C1 segment of cervical spinal cord (tissue), 14 donors: Measurements from ENCODE around the gene SYNE3.
A peak's percentile ranks its signal among the peaks of the same experiment; 100 is the strongest.

Experiments used
- DNase-seq, 14 donors: peaks; one replicate each; lab custom pipeline; 2025; lab: John Stamatoyannopoulos, UW

Gene SYNE3

GRCh38 chr14:95504135-95505029 lies 12.1 kb downstream of the SYNE3 start:
- DNase-seq = no peak

- no peak for DNase-seq
Measured at GRCh38 chr14:95503365-95504134, 12.9 kb downstream of the SYNE3 start.

DNA sequence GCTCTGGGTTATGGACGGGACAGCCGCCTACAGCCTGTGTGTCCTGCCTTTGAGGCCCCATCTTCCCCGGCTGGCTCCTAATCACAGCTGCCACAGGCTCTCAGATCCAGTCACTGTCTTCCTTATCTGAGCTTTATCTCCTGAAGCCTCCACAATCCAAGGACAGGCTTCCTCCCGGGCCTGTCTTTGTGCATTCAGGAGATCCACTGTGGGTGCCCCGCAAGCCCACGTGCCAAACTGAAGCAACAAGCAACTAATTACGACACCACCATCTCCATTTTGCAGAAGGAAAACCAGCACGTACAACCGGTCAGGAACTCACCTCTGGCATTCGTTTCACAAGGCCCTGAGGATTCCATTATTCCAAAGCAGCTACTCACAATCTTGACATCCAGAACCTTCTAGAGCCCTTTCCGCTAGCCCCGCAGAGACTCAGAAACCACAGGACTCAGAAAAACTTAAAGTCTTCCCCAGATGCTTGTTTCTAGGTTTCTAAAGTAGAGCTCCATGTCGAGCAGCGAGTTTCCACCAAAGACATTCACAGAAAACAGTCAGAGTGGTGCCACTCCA lies 14.0 kb downstream of the SYNE3 start:
- no peak for DNase-seq

DNA sequence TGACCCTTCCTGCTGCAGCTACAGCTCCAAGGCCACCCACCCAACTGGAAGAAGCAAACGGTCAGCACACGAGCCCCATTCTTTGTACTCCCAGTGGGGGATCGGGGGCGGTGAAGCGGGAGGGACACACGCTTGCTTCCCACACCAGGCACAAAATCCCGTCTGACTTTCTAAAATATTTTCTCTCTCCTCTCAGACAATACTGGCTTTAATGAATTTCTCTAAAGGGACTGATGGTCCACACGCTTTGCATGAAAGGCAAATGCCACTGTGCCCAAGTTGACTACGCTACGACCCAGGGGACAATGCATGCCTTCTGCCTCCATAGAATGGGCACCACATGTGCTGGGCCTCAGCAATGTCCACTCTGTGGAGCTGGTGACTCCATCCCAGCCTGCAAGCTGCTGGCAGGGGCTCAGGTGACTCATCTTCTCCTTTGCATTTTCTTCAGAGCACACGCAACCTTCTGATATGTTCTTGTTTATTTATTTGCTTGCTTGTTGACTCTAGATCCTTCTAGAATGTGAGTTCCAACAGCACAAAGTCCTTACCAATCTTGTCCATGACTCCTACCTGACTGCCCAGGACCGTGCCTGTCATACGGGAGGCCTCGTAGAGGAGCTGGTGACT lies 15.6 kb downstream of the SYNE3 start:
- DNase-seq = peak in 8 of 14 donors; percentile 57 to 83 (median 72)

GRCh38 chr14:95500201-95500681 lies 16.2 kb downstream of the SYNE3 start:
- peak in 10 of 14 donors; percentile 36 to 83 (median 70) for DNase-seq

- peak in 1 of 14 donors; percentile 32 for DNase-seq
Measured at GRCh38 chr14:95499354-95499750, 17.1 kb downstream of the SYNE3 start.

- DNase-seq = peak in 12 of 14 donors; percentile 32 to 84 (median 62)
Measured at GRCh38 chr14:95498622-95499353, 17.7 kb downstream of the SYNE3 start.

- peak in 2 of 14 donors; percentile 14 to 84 for DNase-seq
Measured at GRCh38 chr14:95497561-95498011, 18.9 kb downstream of the SYNE3 start.

GRCh38 chr14:95496690-95497259 lies 19.7 kb downstream of the SYNE3 start:
- DNase-seq = peak in 8 of 14 donors; percentile 8 to 74 (median 21)

DNA sequence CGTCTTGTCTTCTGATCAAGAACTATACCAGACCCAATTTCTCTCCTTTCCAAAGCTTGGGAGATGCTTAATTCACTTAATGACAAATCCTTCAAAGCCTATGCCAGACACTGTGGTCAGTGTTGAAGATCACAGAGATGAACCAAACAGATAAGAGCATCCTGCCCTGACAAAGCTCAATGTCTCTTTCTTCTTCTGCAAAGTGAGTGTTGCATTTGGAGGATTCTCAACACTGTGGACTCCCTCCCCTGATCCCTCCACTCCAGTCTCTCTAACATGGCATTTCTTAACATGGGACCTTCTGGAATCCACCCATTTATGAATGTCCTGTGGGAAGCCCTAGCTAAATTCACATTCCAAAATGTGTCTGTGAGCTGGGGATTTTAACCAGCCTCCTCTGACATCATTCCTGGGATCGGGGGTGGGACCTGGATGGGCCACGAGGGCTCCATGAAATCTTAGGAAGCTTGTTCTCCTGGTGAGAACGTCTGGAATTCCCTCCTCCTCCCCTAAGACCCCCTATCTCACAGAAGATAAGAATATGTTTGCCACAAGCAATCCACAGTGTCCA lies 20.3 kb downstream of the SYNE3 start:
- DNase-seq = no peak

DNA sequence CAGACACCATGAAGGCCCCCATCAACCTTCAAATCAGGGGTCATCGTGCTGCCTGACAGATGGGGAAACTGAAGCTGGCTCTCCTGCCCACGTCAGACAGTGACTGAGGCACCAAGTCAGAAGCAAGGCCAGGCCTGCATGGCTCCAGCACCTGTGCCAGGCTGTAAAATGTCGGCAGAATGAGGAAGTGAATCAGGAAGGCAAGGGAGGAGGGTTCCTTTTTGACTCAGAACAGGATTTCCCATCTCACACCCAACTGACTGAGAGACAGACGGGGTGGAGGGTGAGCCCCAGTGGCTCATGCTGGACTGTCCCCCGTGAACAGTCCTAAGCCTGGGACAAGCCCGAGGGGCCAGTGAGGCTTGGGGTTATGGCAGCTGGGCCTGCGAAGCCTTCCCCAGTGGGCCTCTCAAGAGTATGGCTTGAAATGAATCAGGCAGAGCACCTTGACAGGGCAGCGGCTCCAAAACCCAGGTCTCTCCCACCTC lies 20.9 kb downstream of the SYNE3 start:
- DNase-seq = peak in 3 of 14 donors; percentile 19 to 52 (median 25)

- no peak for DNase-seq
Measured at GRCh38 chr14:95495076-95495475, 21.4 kb downstream of the SYNE3 start.

DNA sequence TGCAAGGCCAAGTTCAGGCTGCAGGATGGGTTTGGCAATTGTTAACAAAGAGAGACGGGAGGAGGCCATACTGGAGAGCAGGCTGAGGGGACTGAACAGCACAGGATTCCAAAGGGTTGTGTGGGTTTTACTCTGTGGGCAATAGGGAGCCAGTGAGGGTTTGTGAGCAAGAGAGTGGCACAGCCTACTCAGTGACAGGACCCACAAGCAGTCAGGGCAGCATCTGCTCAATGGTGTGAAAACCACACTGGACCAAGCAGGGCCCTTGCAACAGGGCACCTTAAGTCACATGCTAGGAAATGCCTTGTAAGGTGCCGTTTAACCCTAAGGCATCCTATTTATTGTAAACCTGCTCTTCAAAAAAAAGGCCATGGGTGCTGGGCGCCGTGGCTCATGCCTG lies 22.0 kb downstream of the SYNE3 start:
- DNase-seq = no peak

GRCh38 chr14:95493976-95494375 lies 22.5 kb downstream of the SYNE3 start:
- no peak for DNase-seq

- DNase-seq = no peak
Measured at GRCh38 chr14:95493503-95493902, 22.9 kb downstream of the SYNE3 start.

DNA sequence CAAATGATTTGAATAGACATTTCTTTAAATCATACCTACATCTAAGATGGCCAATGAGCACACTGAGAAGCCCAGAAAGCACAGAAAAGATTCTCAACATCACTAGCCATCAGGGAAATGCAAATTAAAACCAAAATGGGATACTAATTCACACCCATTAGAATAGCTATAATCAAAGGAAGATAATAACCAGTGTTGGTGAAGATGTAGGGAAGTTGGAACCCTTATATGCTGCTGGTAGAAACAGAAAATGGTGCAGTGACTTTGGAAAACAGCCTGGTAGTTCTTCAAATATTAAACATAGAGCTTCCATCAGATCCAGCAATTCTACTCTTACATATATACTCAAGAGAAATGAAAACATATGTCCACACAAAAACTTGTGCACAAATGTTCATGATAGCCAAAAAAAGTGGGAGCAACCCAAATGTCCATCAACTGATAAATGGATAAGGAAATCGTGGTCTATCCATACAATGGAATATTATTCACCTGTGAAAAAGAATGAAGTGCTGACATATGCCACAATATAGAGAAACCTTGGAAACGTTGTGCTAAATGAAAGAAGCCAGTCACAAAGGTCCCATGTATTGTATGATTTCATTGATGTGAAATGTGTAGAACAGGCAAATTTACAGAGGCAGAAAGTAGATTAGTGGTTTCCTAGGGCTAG lies 24.4 kb downstream of the SYNE3 start:
- no peak for DNase-seq

DNA sequence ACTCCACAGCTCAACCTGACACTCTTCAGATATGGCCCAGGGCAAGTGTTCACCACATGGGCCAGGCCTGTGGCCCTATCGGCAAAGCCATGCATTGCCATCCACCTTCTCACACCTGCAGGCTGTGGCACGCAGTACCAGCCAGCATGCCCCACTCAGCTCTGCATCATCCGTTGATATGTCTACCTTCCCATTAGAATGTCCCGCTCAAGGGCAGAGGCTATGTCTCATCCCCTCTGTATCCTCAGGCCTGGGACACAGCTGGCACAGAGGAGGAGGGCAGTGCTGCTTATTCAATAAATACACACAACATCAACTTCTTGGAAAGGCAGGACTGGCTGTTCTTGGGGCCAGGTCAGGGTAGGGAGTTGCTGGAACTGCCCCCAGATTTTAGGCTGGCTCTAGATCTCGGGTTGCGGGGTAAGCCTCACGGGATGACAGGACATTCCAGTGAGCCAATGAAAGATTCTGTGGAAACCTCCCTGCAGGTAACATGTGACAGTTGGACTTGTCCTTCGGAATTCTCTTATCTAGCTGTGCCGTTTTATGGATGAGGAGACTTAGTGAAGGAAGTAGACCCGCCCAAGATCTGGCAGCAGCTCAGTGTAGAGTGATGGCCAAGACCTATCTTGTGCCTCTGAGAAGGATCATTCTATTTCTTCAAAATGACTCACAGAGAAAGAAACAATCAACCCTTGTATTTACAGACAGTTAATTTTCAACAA lies 25.6 kb downstream of the SYNE3 start:
- DNase-seq = peak in 1 of 14 donors; percentile 51

DNA sequence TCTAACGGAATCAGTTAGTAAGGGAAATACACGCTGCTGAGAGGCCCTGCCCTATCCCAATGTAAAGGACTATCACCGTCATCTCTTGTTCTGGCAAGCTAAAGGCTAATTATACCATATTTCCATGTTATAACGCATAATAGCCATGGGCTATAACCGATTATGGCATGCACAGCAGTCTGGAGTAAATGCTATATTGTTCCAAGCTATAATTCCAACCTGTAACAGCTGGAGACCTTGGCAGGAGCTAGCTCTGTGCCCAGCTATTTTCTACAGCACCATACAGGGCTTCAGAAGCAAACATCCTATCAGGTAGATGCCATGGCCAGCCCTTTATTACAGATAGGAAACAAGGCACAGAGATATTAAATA lies 26.3 kb downstream of the SYNE3 start:
- DNase-seq = no peak
